Common myeloid progenitor, CD34-positive (primary cell): ENCODE data around the gene PDCD10.

Experiments
- CTCF ChIA-PET: fragments of 350-600 bp; sonication (Branson Sonifier 250); formaldehyde crosslinking; loops from one replicate; lab custom pipeline; 2021; ENCODE audit warnings: antibody characterized with exemption; lab: Charles Lee
- POLR2A ChIA-PET: fragments of 350-600 bp; sonication (Branson Sonifier 250); formaldehyde crosslinking; loops from one replicate; lab custom pipeline; 2021; ENCODE audit warnings: antibody characterized with exemption; lab: Charles Lee
- DNase-seq, 3 donors: peaks; one replicate each; pipeline versions ENCODE4 v3.0.0 to v3.0.0-alpha.2; 2013
- H3K27ac ChIP-seq, 2 experiments: 1 replicate in 1 of 2; 2 replicates in 1 of 2; pipeline ENCODE4 v1.7.0; 2013; ENCODE audit warnings: inconsistent platforms in 2 of 2, low read length in 2 of 2, mild to moderate bottlenecking in 2 of 2, low read depth in 1 of 2, moderate library complexity in 1 of 2; ENCODE audit not compliant: severe bottlenecking in 2 of 2, insufficient read depth in 1 of 2, poor library complexity in 1 of 2
- H3K27me3 ChIP-seq, 5 experiments: replicated peaks in 2 of 5; 1 replicate in 3 of 5; 2 replicates in 2 of 5; pipeline versions ENCODE4 v1.6.1 to v1.7.0; 2013; ENCODE audit warnings: low read length in 4 of 5, mild to moderate bottlenecking in 2 of 5, moderate library complexity in 2 of 5, inconsistent platforms in 1 of 5; ENCODE audit not compliant: insufficient read depth in 5 of 5, control insufficient read depth in 4 of 5
- H3K36me3 ChIP-seq, 4 experiments: 1 replicate in 2 of 4; 2 replicates in 2 of 4; pipeline versions ENCODE4 v1.6.1 to v1.7.0; 2013; ENCODE audit warnings: low read length in 3 of 4, control low read depth in 1 of 4, mild to moderate bottlenecking in 1 of 4; ENCODE audit not compliant: control insufficient read depth in 4 of 4, insufficient read depth in 4 of 4
- H3K4me1 ChIP-seq, 4 experiments: 1 replicate in 3 of 4; 2 replicates in 1 of 4; pipeline versions ENCODE4 v1.6.1 to v1.7.1; 2013; ENCODE audit warnings: low read length in 3 of 4, mild to moderate bottlenecking in 3 of 4, control low read depth in 1 of 4, inconsistent platforms in 1 of 4, moderate library complexity in 1 of 4; ENCODE audit not compliant: control insufficient read depth in 4 of 4, insufficient read depth in 4 of 4; ENCODE audit errors: control extremely low read depth in 1 of 4
- H3K4me3 ChIP-seq, 7 experiments: 1 replicate in 4 of 7; 2 replicates in 3 of 7; pipeline versions ENCODE4 v1.5.1 to v1.7.0; 2013; ENCODE audit warnings: mild to moderate bottlenecking in 7 of 7, low read length in 6 of 7, moderate library complexity in 6 of 7, inconsistent platforms in 2 of 7, low read depth in 2 of 7, control low read depth in 1 of 7; ENCODE audit not compliant: insufficient read depth in 4 of 7, control insufficient read depth in 1 of 7; ENCODE audit errors: extremely low read depth in 1 of 7
- H3K9me3 ChIP-seq, 5 experiments: 1 replicate in 4 of 5; 2 replicates in 1 of 5; pipeline versions ENCODE4 v1.6.1 to v1.7.1; 2013; ENCODE audit warnings: low read length in 4 of 5, mild to moderate bottlenecking in 2 of 5, inconsistent platforms in 1 of 5, low read depth in 1 of 5, moderate library complexity in 1 of 5; ENCODE audit not compliant: control insufficient read depth in 4 of 5, insufficient read depth in 2 of 5; ENCODE audit errors: control extremely low read depth in 1 of 5
- WGBS: methylation state at CpG from one replicate; pipeline ENCODE4 v1.1.5; 2013; ENCODE audit not compliant: insufficient coverage; 5-methylcytosine and 5-hydroxymethylcytosine counted together

The PDCD10 gene

GRCh38 chr3:167736264-167736787 is 1.6 kb upstream of the PDCD10 start:
- peaks cover 3 to 45% (median 22%) of the 10 kb centered on the region in 4 experiments for H3K4me1 ChIP-seq
- H3K4me3 ChIP-seq: peak overlapping the region in 6 of 7 experiments; percentile 63 to 99 (median 98)
- CTCF ChIA-PET: interaction anchor here (1.1 to 3.2 kb wide), 7 partner anchors 7 to 53 kb away, joined by 3 to 13 read pairs (median 4); no protein-coding TSS in a partner anchor
- POLR2A ChIA-PET: no interaction called here
- H3K9me3 ChIP-seq: no peaks in the 10 kb centered on the region
- WGBS: 13% methylated on average over 4 of the region's 7 CpGs
- no peak for DNase-seq
- peak overlapping the region in 1 of 2 experiments; percentile 82 for H3K27ac ChIP-seq
- H3K27me3 ChIP-seq: no peaks in the 10 kb centered on the region
- H3K36me3 ChIP-seq: peaks cover 0 to 7% (median 3%) of the 10 kb centered on the region in 4 experiments

- CTCF ChIA-PET: interaction anchor here (1.0 to 3.2 kb wide), 9 partner anchors 8 to 356 kb away, joined by 3 to 13 read pairs (median 4); partner anchors contain the start of gene ZBBX
- 0% methylated on average over 33 of the region's 37 CpGs for WGBS
These were observed 794 bp upstream of the PDCD10 start, which contains the start of gene SERPINI1 for GRCh38 chr3:167735233-167736138. SERPINI1 (plus strand) TSS chr3:167735721; CDS start chr3:167789129, 53,408 bp downstream.

DNA sequence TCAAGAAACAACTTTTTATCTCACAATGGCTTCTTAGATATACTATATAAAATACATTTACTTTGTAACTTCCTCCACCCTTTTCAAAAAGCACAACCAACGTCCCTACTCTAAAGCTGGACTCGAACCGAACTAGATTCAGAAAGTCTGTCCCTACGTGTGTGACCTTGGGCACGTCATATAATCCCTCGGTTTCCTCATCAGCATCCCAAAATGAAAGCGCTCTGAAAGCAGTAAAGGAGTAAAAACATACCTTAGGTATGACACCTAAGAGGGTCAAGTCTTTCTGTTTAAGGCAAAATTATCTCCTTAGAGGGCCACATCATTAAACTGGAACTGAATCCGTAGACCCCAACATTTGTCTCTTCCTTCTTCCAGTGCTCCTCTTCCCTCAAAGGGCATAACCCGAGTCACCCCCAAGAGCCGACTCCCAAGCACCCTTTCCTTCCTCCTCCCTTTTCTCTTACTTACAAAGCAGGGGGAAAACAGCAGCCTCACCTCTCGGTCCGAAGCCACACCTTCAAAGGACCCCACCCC is 663 bp downstream of the PDCD10 start:
- WGBS: 0% methylated on average over 9 of the region's 12 CpGs
- no peaks in the 10 kb centered on the region for H3K9me3 ChIP-seq
- ChIA-PET POLR2A (interaction anchor here (1.4 kb wide), 1 partner anchor 16 kb away, joined by 3 read pairs; no protein-coding TSS in a partner anchor), CTCF (interaction anchor here (1.7 to 3.2 kb wide), 2 partner anchors 8 to 13 kb away, joined by 3 to 13 read pairs; no protein-coding TSS in a partner anchor)
- peaks cover 3 to 45% (median 21%) of the 10 kb centered on the region in 4 experiments for H3K4me1 ChIP-seq
- peak in 2 of 3 donors; percentile 66 to 68 for DNase-seq
- H3K36me3 ChIP-seq: peaks cover 0 to 5% (median 3%) of the 10 kb centered on the region in 4 experiments
- peak overlapping the region; percentile 69 to 90 for H3K27ac ChIP-seq
- H3K4me3 ChIP-seq: peak overlapping the region; percentile 63 to 99 (median 97)
- no peaks in the 10 kb centered on the region for H3K27me3 ChIP-seq

More at GRCh38 chr3:167735233-167736138, 794 bp upstream of the PDCD10 start, which contains the start of gene SERPINI1:
- Histone ChIP-seq H3K27me3 (no peaks in the 10 kb centered on the region), H3K36me3 (peaks cover 0 to 7% (median 3%) of the 10 kb centered on the region in 4 experiments), H3K27ac (peak within 1 kb of the TSS; percentile 69 to 90), H3K9me3 (no peaks in the 10 kb centered on the region), H3K4me3 (peak within 1 kb of the TSS; percentile 63 to 99 (median 97)), H3K4me1 (peaks cover 3 to 45% (median 21%) of the 10 kb centered on the region in 4 experiments)
- DNase-seq: peak; percentile 88 to 95 (median 93)
- POLR2A ChIA-PET: interaction anchor here (1.4 kb wide), 1 partner anchor 15 kb away, joined by 3 read pairs; no protein-coding TSS in a partner anchor

- CTCF ChIA-PET: interaction anchor here (1.3 to 1.8 kb wide), 2 partner anchors 9 to 15 kb away, joined by 3 to 5 read pairs; no protein-coding TSS in a partner anchor
- no peaks in the 10 kb centered on the region for H3K9me3 ChIP-seq
- peaks cover 3 to 44% (median 24%) of the 10 kb centered on the region in 4 experiments for H3K4me1 ChIP-seq
- H3K27ac ChIP-seq: peak overlapping the region in 1 of 2 experiments; percentile 90
- 100% methylated on average over 2 of the region's 7 CpGs for WGBS
- no peak for DNase-seq
- no peaks in the 10 kb centered on the region for H3K27me3 ChIP-seq
- H3K36me3 ChIP-seq: peaks cover 0 to 5% (median 3%) of the 10 kb centered on the region in 4 experiments
- POLR2A ChIA-PET: no interaction called here
- peak overlapping the region in 2 of 7 experiments; percentile 27 to 98 for H3K4me3 ChIP-seq
These were observed 2.2 kb downstream of the PDCD10 start for GRCh38 chr3:167732313-167733065.

DNA sequence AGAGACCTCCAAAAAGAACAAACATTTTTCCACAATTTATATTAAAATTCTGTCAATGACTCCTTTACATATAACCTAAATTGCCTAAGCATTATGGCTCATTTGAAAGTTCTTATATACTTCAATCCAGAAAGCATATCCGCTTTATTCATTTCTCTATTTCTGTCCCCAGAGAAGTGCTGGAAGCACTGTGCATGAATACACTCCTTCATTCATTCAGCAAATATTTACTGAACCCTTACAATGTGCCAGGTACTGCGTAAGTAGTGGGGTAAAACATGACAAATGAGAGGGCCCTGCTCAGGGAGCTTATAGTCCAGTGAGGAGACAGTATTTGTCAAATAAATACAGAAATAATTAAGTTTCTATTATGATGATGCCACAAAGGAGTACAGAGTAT is 3.3 kb downstream of the PDCD10 start:
- H3K27ac ChIP-seq: peak overlapping the region in 1 of 2 experiments; percentile 51
- peaks cover 3 to 33% (median 23%) of the 10 kb centered on the region in 4 experiments for H3K4me1 ChIP-seq
- H3K27me3 ChIP-seq: no peaks in the 10 kb centered on the region
- no peak for DNase-seq
- CTCF ChIA-PET: interaction anchor here (1.3 to 1.8 kb wide), 2 partner anchors 10 to 14 kb away, joined by 3 to 5 read pairs; no protein-coding TSS in a partner anchor
- no peak overlapping the region for H3K4me3 ChIP-seq
- 100% methylated on average over 1 of the region's 2 CpGs for WGBS
- H3K9me3 ChIP-seq: no peaks in the 10 kb centered on the region
- peaks cover 0 to 5% (median 3%) of the 10 kb centered on the region in 4 experiments for H3K36me3 ChIP-seq
- POLR2A ChIA-PET: no interaction called here

- ChIA-PET POLR2A (no interaction called here), CTCF (interaction anchor here (1.4 kb wide), 1 partner anchor 12 kb away, joined by 6 read pairs; no protein-coding TSS in a partner anchor)
- DNase-seq: no peak
- Histone ChIP-seq H3K27me3 (no peaks in the 10 kb centered on the region), H3K9me3 (no peaks in the 10 kb centered on the region), H3K4me3 (no peak overlapping the region), H3K27ac (peak overlapping the region in 1 of 2 experiments; percentile 51), H3K4me1 (peaks cover 0 to 34% (median 16%) of the 10 kb centered on the region in 4 experiments), H3K36me3 (peaks cover 0 to 5% (median 3%) of the 10 kb centered on the region in 4 experiments)
- WGBS: no CpG with 5 or more reads among the region's 2 CpGs
These were observed 5.1 kb downstream of the PDCD10 start for GRCh38 chr3:167729591-167729990.
